IMR-90 (cell line): ENCODE data around the gene KLHDC1. TPM values are rescaled to one million over a fixed set of nuclear protein-coding genes. Genes with fewer than 3 reads are reported as not detected.

Source experiments
- ATAC-seq: fragments of 200-7000 bp; cut with Tn5 transposase; 2 replicates; pipeline ENCODE4 v1.9.1; 2020; ENCODE audit warnings: low read depth, mild to moderate bottlenecking, moderate library complexity
- BruUV-seq: library from RNA; stranded (reverse); fragments of 400-500 nt; replicated peaks from 2 replicates; lab custom pipeline; 2021; lab: Mats Ljungman, UMichigan
- CTCF ChIA-PET: fragments of 300-600 bp; formaldehyde crosslinking; extraction: SDS; loops from one replicate; lab custom pipeline; 2021; ENCODE audit warnings: antibody characterized with exemption; lab: Yijun Ruan, JAX
- POLR2A ChIA-PET: fragments of 300-600 bp; sonication (Branson Sonifier 250); formaldehyde crosslinking; loops from one replicate; lab custom pipeline; 2022; ENCODE audit warnings: antibody characterized with exemption; ENCODE audit not compliant: unreplicated experiment; lab: Charles Lee
- DNase-seq: peaks from one replicate; pipeline ENCODE4 v3.0.0; 2013
- H2AFZ ChIP-seq: replicated peaks from 2 replicates; pipeline ENCODE3; 2013; ENCODE audit warnings: low read length, mild to moderate bottlenecking; ENCODE audit not compliant: poor library complexity
- H2AK5ac ChIP-seq: 2 replicates; pipeline ENCODE4 v1.6.1; 2013; ENCODE audit warnings: low read depth, low read length, inconsistent platforms
- H2AK9ac ChIP-seq: replicated peaks from 2 replicates; pipeline ENCODE3; 2013; ENCODE audit warnings: mild to moderate bottlenecking, low read depth, low read length, moderate library complexity; ENCODE audit not compliant: poor library complexity
- H2BK120ac ChIP-seq: 2 replicates; pipeline ENCODE4 v1.6.1; 2013; ENCODE audit warnings: low read depth, low read length, inconsistent platforms
- H2BK15ac ChIP-seq: 3 replicates; pipeline ENCODE4 v1.6.1; 2013; ENCODE audit warnings: low read depth, low read length, inconsistent platforms
- H2BK20ac ChIP-seq: 2 replicates; pipeline ENCODE4 v1.6.1; 2013; ENCODE audit warnings: low read depth, mild to moderate bottlenecking, inconsistent platforms, low read length, moderate library complexity
- H2BK5ac ChIP-seq: 2 replicates; pipeline ENCODE4 v1.6.1; 2013; ENCODE audit warnings: mild to moderate bottlenecking, low read depth, low read length, inconsistent platforms; ENCODE audit not compliant: poor library complexity, severe bottlenecking
- H3K14ac ChIP-seq: replicated peaks from 2 replicates; pipeline ENCODE4 v1.6.1; 2013; ENCODE audit warnings: low read depth, low read length, inconsistent platforms
- H3K18ac ChIP-seq: 2 replicates; pipeline ENCODE4 v1.6.1; 2013; ENCODE audit warnings: low read depth, low read length, control low read depth
- H3K23ac ChIP-seq: 2 replicates; pipeline ENCODE4 v1.6.1; 2013; ENCODE audit warnings: low read depth, low read length, inconsistent platforms
- H3K27ac ChIP-seq: 2 replicates; pipeline ENCODE4 v1.5.1; 2013; ENCODE audit warnings: mild to moderate bottlenecking, control low read depth, low read length; ENCODE audit not compliant: insufficient read depth
- H3K27me3 ChIP-seq: 2 replicates; pipeline ENCODE4 v1.6.1; 2013; ENCODE audit warnings: low read length; ENCODE audit not compliant: control insufficient read depth, insufficient read depth
- H3K36me3 ChIP-seq: 2 replicates; pipeline ENCODE4 v1.6.1; 2013; ENCODE audit warnings: low read length, mixed read lengths; ENCODE audit not compliant: control insufficient read depth, insufficient read depth
- H3K4ac ChIP-seq: 2 replicates; pipeline ENCODE4 v1.6.1; 2013; ENCODE audit warnings: low read depth, low read length, inconsistent platforms
- H3K4me1 ChIP-seq: 2 replicates; pipeline ENCODE4 v1.6.1; 2013; ENCODE audit warnings: low read length, mixed read lengths; ENCODE audit not compliant: control insufficient read depth, insufficient read depth
- H3K4me2 ChIP-seq: 2 replicates; pipeline ENCODE4 v1.6.1; 2013; ENCODE audit warnings: low read depth, mild to moderate bottlenecking, control low read depth, low read length, moderate library complexity
- H3K4me3 ChIP-seq: 2 replicates; pipeline ENCODE4 v1.5.1; 2013; ENCODE audit warnings: low read depth, mild to moderate bottlenecking, control low read depth, low read length, moderate library complexity; ENCODE audit not compliant: insufficient read depth
- H3K56ac ChIP-seq: 2 replicates; pipeline ENCODE4 v1.6.1; 2013; ENCODE audit warnings: low read length, inconsistent platforms; ENCODE audit not compliant: insufficient read depth; ENCODE audit errors: extremely low read depth
- H3K79me1 ChIP-seq, 2 experiments: 2 replicates each; pipeline ENCODE4 v1.6.1; 2013; ENCODE audit warnings: low read length in 2 of 2, inconsistent platforms in 1 of 2, low read depth in 1 of 2
- H3K9ac ChIP-seq: 2 replicates; pipeline ENCODE4 v1.6.1; 2013; ENCODE audit warnings: low read depth, low read length, control low read depth
- H3K9me1 ChIP-seq: 2 replicates; pipeline ENCODE4 v1.6.1; 2013; ENCODE audit warnings: low read length, inconsistent platforms; ENCODE audit not compliant: insufficient read depth
- H3K9me3 ChIP-seq: 2 replicates; pipeline ENCODE4 v1.6.1; 2013; ENCODE audit warnings: low read length; ENCODE audit not compliant: control insufficient read depth, insufficient read depth
- H4K20me1 ChIP-seq: 2 replicates; pipeline ENCODE4 v1.6.1; 2013; ENCODE audit warnings: low read length, inconsistent platforms; ENCODE audit not compliant: insufficient read depth
- H4K5ac ChIP-seq: 2 replicates; pipeline ENCODE4 v1.6.1; 2013; ENCODE audit warnings: mild to moderate bottlenecking, low read depth, low read length, control low read depth
- H4K8ac ChIP-seq, 2 experiments: 2 replicates each; pipeline ENCODE4 v1.6.1; 2013; ENCODE audit warnings: low read depth in 2 of 2, low read length in 2 of 2, control low read depth in 1 of 2, inconsistent platforms in 1 of 2
- H4K91ac ChIP-seq: 2 replicates; pipeline ENCODE4 v1.6.1; 2013; ENCODE audit warnings: low read depth, low read length, inconsistent platforms; ENCODE audit not compliant: insufficient read depth
- BHLHE40 ChIP-seq: fragments of 150-350 bp; IDR thresholded peaks from 2 replicates; pipeline ENCODE4 v1.6.1; 2016; ENCODE audit warnings: mild to moderate bottlenecking, low read depth, low read length
- CEBPB ChIP-seq: IDR thresholded peaks from 2 replicates; pipeline ENCODE4 v1.6.1; 2012; ENCODE audit warnings: low read depth, low read length, improper control_type of control experiment
- CHD1 ChIP-seq: IDR thresholded peaks from 2 replicates; pipeline ENCODE4 v1.6.1; 2012; ENCODE audit warnings: low read depth, low read length, improper control_type of control experiment
- FOS ChIP-seq: fragments of 150-350 bp; IDR thresholded peaks from 2 replicates; pipeline ENCODE4 v1.6.1; 2016; ENCODE audit warnings: low read depth, low read length
- MAZ ChIP-seq: IDR thresholded peaks from 2 replicates; pipeline ENCODE4 v1.6.1; 2012; ENCODE audit warnings: low read depth, mild to moderate bottlenecking, low read length, improper control_type of control experiment, moderate library complexity, borderline replicate concordance
- MXI1 ChIP-seq: IDR thresholded peaks from 2 replicates; pipeline ENCODE4 v1.6.1; 2012; ENCODE audit warnings: low read depth, mild to moderate bottlenecking, low read length, moderate library complexity, borderline replicate concordance
- NFE2L2 ChIP-seq: fragments of 150-350 bp; IDR thresholded peaks from 2 replicates; pipeline ENCODE4 v1.6.1; 2016; ENCODE audit warnings: low read depth, mild to moderate bottlenecking, low read length
- POLR2A ChIP-seq: IDR thresholded peaks from 2 replicates; pipeline ENCODE4 v1.6.1; 2012; ENCODE audit warnings: mild to moderate bottlenecking, low read depth, low read length
- RAD21 ChIP-seq: IDR thresholded peaks from 2 replicates; pipeline ENCODE4 v1.6.1; 2012; ENCODE audit warnings: low read length, improper control_type of control experiment
- RCOR1 ChIP-seq: IDR thresholded peaks from 2 replicates; pipeline ENCODE4 v1.6.1; 2012; ENCODE audit warnings: mild to moderate bottlenecking, low read length, improper control_type of control experiment; ENCODE audit not compliant: insufficient replicate concordance
- WGBS, 2 experiments: methylation state at CpG; one replicate each; pipeline versions ENCODE4 v1.1.5 to v1.1.7; 2013; ENCODE audit warnings: missing lambda C conversion rate in 2 of 2; ENCODE audit not compliant: insufficient read length in 1 of 2; ENCODE audit errors: extremely low coverage in 2 of 2; 5-methylcytosine and 5-hydroxymethylcytosine counted together
- dilution Hi-C: fragments of 300-500 bp; cut with HindIII; formaldehyde crosslinking; loops from one replicate; pipeline ENCODE4 v1.14.3; 2018; ENCODE audit warnings: low sequenced_read_pairs; ENCODE audit not compliant: unreplicated experiment
- in situ Hi-C: fragments of 300-500 bp; cut with MboI; formaldehyde crosslinking; loops from 3 replicates; pipeline ENCODE4 v1.14.3; 2019; ENCODE audit warnings: low sequenced_read_pairs, inconsistent platforms, mixed read lengths
- intact Hi-C: fragments of 100-400 bp; cut with micrococcal nuclease; formaldehyde crosslinking; loops from 2 replicates; pipeline ENCODE4 v1.10.0; 2022
- polyA plus RNA-seq, 3 experiments: library from polyadenylated mRNA; depleted of rRNA; stranded (reverse); fragments of >200 nt; gene quantifications; 2 replicates each; pipeline ENCODE4 v1.2.3, GENCODE V29; 2012; ENCODE audit warnings: low replicate concordance in 1 of 3
- total RNA-seq: library from RNA; depleted of rRNA; stranded (reverse); fragments of >200 nt; gene quantifications from 2 replicates; pipeline ENCODE4 v1.2.3, GENCODE V29; 2012
- TF ChIP-seq, protein P1 (sequence below): fragments of 150-350 bp; IDR thresholded peaks from 2 replicates; pipeline ENCODE4 v1.6.1; 2016; ENCODE audit warnings: low read depth, mild to moderate bottlenecking, low read length, moderate library complexity, borderline replicate concordance
- TF ChIP-seq, protein P2 (sequence below): conservative IDR thresholded peaks from 2 replicates; pipeline ENCODE4 v1.5.1; 2012; ENCODE audit warnings: mild to moderate bottlenecking, low read depth, low read length, improper control_type of control experiment

KLHDC1 gene
- total and polyA plus RNA-seq, 2 of the 4 experiments (the other 2 are of a cell fraction), result 0.51 to 0.90 TPM

- Histone ChIP-seq H2AK5ac (no peak overlapping the region), H3K79me1 (no peaks in the 10 kb centered on the region), H3K18ac (no peak overlapping the region), H4K91ac (no peak overlapping the region), H3K36me3 (peaks cover 2% of the 10 kb centered on the region; the same call in 1 of the 2 replicates), H4K20me1 (no peaks in the 10 kb centered on the region), H3K27ac (no peak overlapping the region), H2AFZ (no peak overlapping the region), H3K4me2 (no peak overlapping the region), H2BK5ac (no peak overlapping the region), H2BK20ac (no peak overlapping the region), H2BK120ac (no peak overlapping the region), H3K4me1 (no peaks in the 10 kb centered on the region), H2AK9ac (no peak overlapping the region), H3K4ac (no peak overlapping the region), H3K9me1 (no peaks in the 10 kb centered on the region), H3K27me3 (no peaks in the 10 kb centered on the region), H4K8ac (no peak overlapping the region), H3K9me3 (no peaks in the 10 kb centered on the region), H3K9ac (no peak overlapping the region), H4K5ac (no peak overlapping the region), H3K23ac (no peak overlapping the region), H3K4me3 (no peak overlapping the region), H3K14ac (no peak overlapping the region), H2BK15ac (no peak overlapping the region), H3K56ac (no peak overlapping the region)
- intact Hi-C loops (no loop called here), dilution Hi-C loops (no loop called here), in situ Hi-C loops (no loop called here)
- CTCF ChIA-PET, result no interaction called here
- no TSS peak for BruUV-seq
- TF ChIP-seq NFE2L2 (no peak), RCOR1 (no peak), RAD21 (no peak), MAZ (no peak), MXI1 (no peak), BHLHE40 (no peak), CEBPB (no peak), CHD1 (no peak), POLR2A (no peak), FOS (no peak)
- TF ChIP-seq, protein P1, sequence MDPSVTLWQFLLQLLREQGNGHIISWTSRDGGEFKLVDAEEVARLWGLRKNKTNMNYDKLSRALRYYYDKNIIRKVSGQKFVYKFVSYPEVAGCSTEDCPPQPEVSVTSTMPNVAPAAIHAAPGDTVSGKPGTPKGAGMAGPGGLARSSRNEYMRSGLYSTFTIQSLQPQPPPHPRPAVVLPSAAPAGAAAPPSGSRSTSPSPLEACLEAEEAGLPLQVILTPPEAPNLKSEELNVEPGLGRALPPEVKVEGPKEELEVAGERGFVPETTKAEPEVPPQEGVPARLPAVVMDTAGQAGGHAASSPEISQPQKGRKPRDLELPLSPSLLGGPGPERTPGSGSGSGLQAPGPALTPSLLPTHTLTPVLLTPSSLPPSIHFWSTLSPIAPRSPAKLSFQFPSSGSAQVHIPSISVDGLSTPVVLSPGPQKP, result no peak
- TF ChIP-seq, protein P2, sequence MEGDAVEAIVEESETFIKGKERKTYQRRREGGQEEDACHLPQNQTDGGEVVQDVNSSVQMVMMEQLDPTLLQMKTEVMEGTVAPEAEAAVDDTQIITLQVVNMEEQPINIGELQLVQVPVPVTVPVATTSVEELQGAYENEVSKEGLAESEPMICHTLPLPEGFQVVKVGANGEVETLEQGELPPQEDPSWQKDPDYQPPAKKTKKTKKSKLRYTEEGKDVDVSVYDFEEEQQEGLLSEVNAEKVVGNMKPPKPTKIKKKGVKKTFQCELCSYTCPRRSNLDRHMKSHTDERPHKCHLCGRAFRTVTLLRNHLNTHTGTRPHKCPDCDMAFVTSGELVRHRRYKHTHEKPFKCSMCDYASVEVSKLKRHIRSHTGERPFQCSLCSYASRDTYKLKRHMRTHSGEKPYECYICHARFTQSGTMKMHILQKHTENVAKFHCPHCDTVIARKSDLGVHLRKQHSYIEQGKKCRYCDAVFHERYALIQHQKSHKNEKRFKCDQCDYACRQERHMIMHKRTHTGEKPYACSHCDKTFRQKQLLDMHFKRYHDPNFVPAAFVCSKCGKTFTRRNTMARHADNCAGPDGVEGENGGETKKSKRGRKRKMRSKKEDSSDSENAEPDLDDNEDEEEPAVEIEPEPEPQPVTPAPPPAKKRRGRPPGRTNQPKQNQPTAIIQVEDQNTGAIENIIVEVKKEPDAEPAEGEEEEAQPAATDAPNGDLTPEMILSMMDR, result no peak
- no CpG with 5 or more reads among the region's 4 CpGs for WGBS, 2 experiments
- no peak for DNase-seq
- no peak for ATAC-seq
- POLR2A ChIA-PET, result no interaction called here
Observed at GRCh38 chr14:49702725-49703124, 9.8 kb downstream of the KLHDC1 start.
